IMR-90 (cell line): ENCODE data around the gene EPHA5. TPM values are rescaled to one million over a fixed set of nuclear protein-coding genes. Genes with fewer than 3 reads are reported as not detected.

Experiments
- ATAC-seq: fragments of 200-7000 bp; cut with Tn5 transposase; 2 replicates; pipeline ENCODE4 v1.9.1; 2020; ENCODE audit warnings: low read depth, mild to moderate bottlenecking, moderate library complexity
- BruUV-seq: library from RNA; stranded (reverse); fragments of 400-500 nt; replicated peaks from 2 replicates; lab custom pipeline; 2021; lab: Mats Ljungman, UMichigan
- CTCF ChIA-PET: fragments of 300-600 bp; formaldehyde crosslinking; extraction: SDS; loops from one replicate; lab custom pipeline; 2021; ENCODE audit warnings: antibody characterized with exemption; lab: Yijun Ruan, JAX
- POLR2A ChIA-PET: fragments of 300-600 bp; sonication (Branson Sonifier 250); formaldehyde crosslinking; loops from one replicate; lab custom pipeline; 2022; ENCODE audit warnings: antibody characterized with exemption; ENCODE audit not compliant: unreplicated experiment; lab: Charles Lee
- DNase-seq: peaks from one replicate; pipeline ENCODE4 v3.0.0; 2013
- H2AFZ ChIP-seq: replicated peaks from 2 replicates; pipeline ENCODE3; 2013; ENCODE audit warnings: low read length, mild to moderate bottlenecking; ENCODE audit not compliant: poor library complexity
- H2AK5ac ChIP-seq: 2 replicates; pipeline ENCODE4 v1.6.1; 2013; ENCODE audit warnings: low read depth, low read length, inconsistent platforms
- H2AK9ac ChIP-seq: replicated peaks from 2 replicates; pipeline ENCODE3; 2013; ENCODE audit warnings: mild to moderate bottlenecking, low read depth, low read length, moderate library complexity; ENCODE audit not compliant: poor library complexity
- H2BK120ac ChIP-seq: 2 replicates; pipeline ENCODE4 v1.6.1; 2013; ENCODE audit warnings: low read depth, low read length, inconsistent platforms
- H2BK15ac ChIP-seq: 3 replicates; pipeline ENCODE4 v1.6.1; 2013; ENCODE audit warnings: low read depth, low read length, inconsistent platforms
- H2BK20ac ChIP-seq: 2 replicates; pipeline ENCODE4 v1.6.1; 2013; ENCODE audit warnings: low read depth, mild to moderate bottlenecking, inconsistent platforms, low read length, moderate library complexity
- H2BK5ac ChIP-seq: 2 replicates; pipeline ENCODE4 v1.6.1; 2013; ENCODE audit warnings: mild to moderate bottlenecking, low read depth, low read length, inconsistent platforms; ENCODE audit not compliant: poor library complexity, severe bottlenecking
- H3K14ac ChIP-seq: replicated peaks from 2 replicates; pipeline ENCODE4 v1.6.1; 2013; ENCODE audit warnings: low read depth, low read length, inconsistent platforms
- H3K18ac ChIP-seq: 2 replicates; pipeline ENCODE4 v1.6.1; 2013; ENCODE audit warnings: low read depth, low read length, control low read depth
- H3K23ac ChIP-seq: 2 replicates; pipeline ENCODE4 v1.6.1; 2013; ENCODE audit warnings: low read depth, low read length, inconsistent platforms
- H3K27ac ChIP-seq: 2 replicates; pipeline ENCODE4 v1.5.1; 2013; ENCODE audit warnings: mild to moderate bottlenecking, control low read depth, low read length; ENCODE audit not compliant: insufficient read depth
- H3K27me3 ChIP-seq: 2 replicates; pipeline ENCODE4 v1.6.1; 2013; ENCODE audit warnings: low read length; ENCODE audit not compliant: control insufficient read depth, insufficient read depth
- H3K36me3 ChIP-seq: 2 replicates; pipeline ENCODE4 v1.6.1; 2013; ENCODE audit warnings: low read length, mixed read lengths; ENCODE audit not compliant: control insufficient read depth, insufficient read depth
- H3K4ac ChIP-seq: 2 replicates; pipeline ENCODE4 v1.6.1; 2013; ENCODE audit warnings: low read depth, low read length, inconsistent platforms
- H3K4me1 ChIP-seq: 2 replicates; pipeline ENCODE4 v1.6.1; 2013; ENCODE audit warnings: low read length, mixed read lengths; ENCODE audit not compliant: control insufficient read depth, insufficient read depth
- H3K4me2 ChIP-seq: 2 replicates; pipeline ENCODE4 v1.6.1; 2013; ENCODE audit warnings: low read depth, mild to moderate bottlenecking, control low read depth, low read length, moderate library complexity
- H3K4me3 ChIP-seq: 2 replicates; pipeline ENCODE4 v1.5.1; 2013; ENCODE audit warnings: low read depth, mild to moderate bottlenecking, control low read depth, low read length, moderate library complexity; ENCODE audit not compliant: insufficient read depth
- H3K56ac ChIP-seq: 2 replicates; pipeline ENCODE4 v1.6.1; 2013; ENCODE audit warnings: low read length, inconsistent platforms; ENCODE audit not compliant: insufficient read depth; ENCODE audit errors: extremely low read depth
- H3K79me1 ChIP-seq, 2 experiments: 2 replicates each; pipeline ENCODE4 v1.6.1; 2013; ENCODE audit warnings: low read length in 2 of 2, inconsistent platforms in 1 of 2, low read depth in 1 of 2
- H3K9ac ChIP-seq: 2 replicates; pipeline ENCODE4 v1.6.1; 2013; ENCODE audit warnings: low read depth, low read length, control low read depth
- H3K9me1 ChIP-seq: 2 replicates; pipeline ENCODE4 v1.6.1; 2013; ENCODE audit warnings: low read length, inconsistent platforms; ENCODE audit not compliant: insufficient read depth
- H3K9me3 ChIP-seq: 2 replicates; pipeline ENCODE4 v1.6.1; 2013; ENCODE audit warnings: low read length; ENCODE audit not compliant: control insufficient read depth, insufficient read depth
- H4K20me1 ChIP-seq: 2 replicates; pipeline ENCODE4 v1.6.1; 2013; ENCODE audit warnings: low read length, inconsistent platforms; ENCODE audit not compliant: insufficient read depth
- H4K5ac ChIP-seq: 2 replicates; pipeline ENCODE4 v1.6.1; 2013; ENCODE audit warnings: mild to moderate bottlenecking, low read depth, low read length, control low read depth
- H4K8ac ChIP-seq, 2 experiments: 2 replicates each; pipeline ENCODE4 v1.6.1; 2013; ENCODE audit warnings: low read depth in 2 of 2, low read length in 2 of 2, control low read depth in 1 of 2, inconsistent platforms in 1 of 2
- H4K91ac ChIP-seq: 2 replicates; pipeline ENCODE4 v1.6.1; 2013; ENCODE audit warnings: low read depth, low read length, inconsistent platforms; ENCODE audit not compliant: insufficient read depth
- CEBPB ChIP-seq: IDR thresholded peaks from 2 replicates; pipeline ENCODE4 v1.6.1; 2012; ENCODE audit warnings: low read depth, low read length, improper control_type of control experiment
- NFE2L2 ChIP-seq: fragments of 150-350 bp; IDR thresholded peaks from 2 replicates; pipeline ENCODE4 v1.6.1; 2016; ENCODE audit warnings: low read depth, mild to moderate bottlenecking, low read length
- WGBS, 2 experiments: methylation state at CpG; one replicate each; pipeline versions ENCODE4 v1.1.5 to v1.1.7; 2013; ENCODE audit warnings: missing lambda C conversion rate in 2 of 2; ENCODE audit not compliant: insufficient read length in 1 of 2; ENCODE audit errors: extremely low coverage in 2 of 2; 5-methylcytosine and 5-hydroxymethylcytosine counted together
- dilution Hi-C: fragments of 300-500 bp; cut with HindIII; formaldehyde crosslinking; loops from one replicate; pipeline ENCODE4 v1.14.3; 2018; ENCODE audit warnings: low sequenced_read_pairs; ENCODE audit not compliant: unreplicated experiment
- in situ Hi-C: fragments of 300-500 bp; cut with MboI; formaldehyde crosslinking; loops from 3 replicates; pipeline ENCODE4 v1.14.3; 2019; ENCODE audit warnings: low sequenced_read_pairs, inconsistent platforms, mixed read lengths
- intact Hi-C: fragments of 100-400 bp; cut with micrococcal nuclease; formaldehyde crosslinking; loops from 2 replicates; pipeline ENCODE4 v1.10.0; 2022
- polyA plus RNA-seq, 3 experiments: library from polyadenylated mRNA; depleted of rRNA; stranded (reverse); fragments of >200 nt; gene quantifications; 2 replicates each; pipeline ENCODE4 v1.2.3, GENCODE V29; 2012; ENCODE audit warnings: low replicate concordance in 1 of 3
- total RNA-seq: library from RNA; depleted of rRNA; stranded (reverse); fragments of >200 nt; gene quantifications from 2 replicates; pipeline ENCODE4 v1.2.3, GENCODE V29; 2012

The EPHA5 gene
- total and polyA plus RNA-seq, 2 of the 4 experiments (the other 2 are of a cell fraction): 0.07 to 0.18 TPM

GRCh38 chr4:65623506-65623905 is 46.8 kb downstream of the EPHA5 start:
- no peaks in the 10 kb centered on the region for H3K9me1 ChIP-seq
- no peaks in the 10 kb centered on the region for H3K27me3 ChIP-seq
- H3K9ac ChIP-seq: no peak overlapping the region
- no peak overlapping the region for H3K23ac ChIP-seq
- ChIA-PET CTCF (no interaction called here), POLR2A (no interaction called here)
- TF ChIP-seq NFE2L2 (no peak), CEBPB (no peak)
- H2BK15ac ChIP-seq: no peak overlapping the region
- BruUV-seq: no TSS peak
- H3K18ac ChIP-seq: no peak overlapping the region
- ATAC-seq (no peak; the same call in 1 of the 2 replicates), DNase-seq (peak; percentile 67)
- no peak overlapping the region for H2AFZ ChIP-seq
- no peaks in the 10 kb centered on the region for H3K9me3 ChIP-seq
- H3K36me3 ChIP-seq: no peaks in the 10 kb centered on the region
- no peak overlapping the region for H2BK120ac ChIP-seq
- no peak overlapping the region for H2BK5ac ChIP-seq
- no peak overlapping the region for H3K4me3 ChIP-seq
- H4K5ac ChIP-seq: no peak overlapping the region
- no peak overlapping the region for H3K27ac ChIP-seq
- H3K79me1 ChIP-seq: no peaks in the 10 kb centered on the region
- H3K4me2 ChIP-seq: no peak overlapping the region
- no peak overlapping the region for H2BK20ac ChIP-seq
- H4K91ac ChIP-seq: no peak overlapping the region
- in situ Hi-C loops (no loop called here), intact Hi-C loops (no loop called here), dilution Hi-C loops (no loop called here)
- H3K4me1 ChIP-seq: no peaks in the 10 kb centered on the region
- H4K8ac ChIP-seq: no peak overlapping the region
- no peak overlapping the region for H3K56ac ChIP-seq
- H2AK5ac ChIP-seq: no peak overlapping the region
- no peaks in the 10 kb centered on the region for H4K20me1 ChIP-seq
- WGBS, 2 experiments: no CpG with 5 or more reads among the region's 1 CpG
- no peak overlapping the region for H3K4ac ChIP-seq
- no peak overlapping the region for H3K14ac ChIP-seq
- no peak overlapping the region for H2AK9ac ChIP-seq
